T-helper 1 cell treated with Interleukin-12 subunit alpha and Interleukin-12 subunit beta and Interleukin-4 antibody, amounts not matched to agents 30 μg/mL and 1 μg/mL, for 36 hours (primary cell): Measurements from ENCODE around the gene PLA2G5.

Experiments
- H3K27ac Mint-ChIP-seq: one replicate; pipeline ENCODE4 v1.8.0; 2021; ENCODE audit warnings: mild to moderate bottlenecking, mixed read lengths
- H3K27me3 Mint-ChIP-seq: one replicate; pipeline ENCODE4 v1.8.0; 2021; ENCODE audit warnings: low read depth, mixed read lengths
- H3K36me3 Mint-ChIP-seq: one replicate; pipeline ENCODE4 v1.8.0; 2021; ENCODE audit warnings: low read depth, mixed read lengths
- H3K4me1 Mint-ChIP-seq: one replicate; pipeline ENCODE4 v1.8.0; 2021; ENCODE audit warnings: low read depth, mixed read lengths
- H3K4me3 Mint-ChIP-seq: one replicate; pipeline ENCODE4 v1.8.0; 2021; ENCODE audit warnings: mild to moderate bottlenecking, moderate library complexity, mixed read lengths
- H3K9me3 Mint-ChIP-seq: one replicate; pipeline ENCODE4 v1.8.0; 2021; ENCODE audit warnings: mixed read lengths

PLA2G5 gene

GRCh38 chr1:20075345-20075744 lies 5.4 kb downstream of the PLA2G5 start:
- no peaks in the 10 kb centered on the region for H3K36me3 Mint-ChIP-seq
- H3K27ac Mint-ChIP-seq: no peak overlapping the region

GRCh38 chr1:20076223-20076622 lies 6.2 kb downstream of the PLA2G5 start:
- Mint-ChIP-seq H3K27ac (no peak overlapping the region), H3K4me1 (peaks cover 7% of the 10 kb centered on the region), H3K27me3 (peaks cover 43% of the 10 kb centered on the region)

More at GRCh38 chr1:20075345-20075744, 5.4 kb downstream of the PLA2G5 start:
- H3K9me3 Mint-ChIP-seq: no peaks in the 10 kb centered on the region
- no peak overlapping the region for H3K4me3 Mint-ChIP-seq
- peaks cover 3% of the 10 kb centered on the region for H3K4me1 Mint-ChIP-seq
- H3K27me3 Mint-ChIP-seq: peaks cover 38% of the 10 kb centered on the region

GRCh38 chr1:20076710-20077461 lies 6.9 kb downstream of the PLA2G5 start:
- peaks cover 45% of the 10 kb centered on the region for H3K27me3 Mint-ChIP-seq

More at GRCh38 chr1:20076223-20076622, 6.2 kb downstream of the PLA2G5 start:
- Mint-ChIP-seq H3K9me3 (no peaks in the 10 kb centered on the region), H3K36me3 (no peaks in the 10 kb centered on the region), H3K4me3 (no peak overlapping the region)

GRCh38 chr1:20078171-20078651 lies 8.2 kb downstream of the PLA2G5 start:
- Mint-ChIP-seq H3K27me3 (peaks cover 42% of the 10 kb centered on the region), H3K4me3 (no peak overlapping the region), H3K27ac (peak overlapping the region; percentile 22)

More at GRCh38 chr1:20076710-20077461, 6.9 kb downstream of the PLA2G5 start:
- H3K4me3 Mint-ChIP-seq: no peak overlapping the region
- peaks cover 9% of the 10 kb centered on the region for H3K4me1 Mint-ChIP-seq
- H3K36me3 Mint-ChIP-seq: no peaks in the 10 kb centered on the region
- no peak overlapping the region for H3K27ac Mint-ChIP-seq
- no peaks in the 10 kb centered on the region for H3K9me3 Mint-ChIP-seq

GRCh38 chr1:20078711-20079110 lies 8.7 kb downstream of the PLA2G5 start:
- Mint-ChIP-seq H3K4me3 (no peak overlapping the region), H3K27me3 (peaks cover 42% of the 10 kb centered on the region), H3K4me1 (peaks cover 9% of the 10 kb centered on the region), H3K36me3 (no peaks in the 10 kb centered on the region), H3K9me3 (no peaks in the 10 kb centered on the region), H3K27ac (no peak overlapping the region)

More at GRCh38 chr1:20078171-20078651, 8.2 kb downstream of the PLA2G5 start:
- Mint-ChIP-seq H3K4me1 (peaks cover 9% of the 10 kb centered on the region), H3K36me3 (no peaks in the 10 kb centered on the region), H3K9me3 (no peaks in the 10 kb centered on the region)

GRCh38 chr1:20079661-20080305 lies 9.8 kb downstream of the PLA2G5 start:
- Mint-ChIP-seq H3K9me3 (no peaks in the 10 kb centered on the region), H3K27me3 (peaks cover 42% of the 10 kb centered on the region), H3K27ac (no peak overlapping the region), H3K36me3 (no peaks in the 10 kb centered on the region), H3K4me1 (peaks cover 9% of the 10 kb centered on the region), H3K4me3 (no peak overlapping the region)

- Mint-ChIP-seq H3K27me3 (peaks cover 38% of the 10 kb centered on the region), H3K27ac (no peak overlapping the region), H3K36me3 (no peaks in the 10 kb centered on the region), H3K4me3 (no peak overlapping the region), H3K4me1 (peaks cover 9% of the 10 kb centered on the region), H3K9me3 (no peaks in the 10 kb centered on the region)
Observed at GRCh38 chr1:20080441-20081352, 10.7 kb downstream of the PLA2G5 start.

- peaks cover 38% of the 10 kb centered on the region for H3K27me3 Mint-ChIP-seq
- no peak overlapping the region for H3K4me3 Mint-ChIP-seq
- H3K36me3 Mint-ChIP-seq: no peaks in the 10 kb centered on the region
- no peaks in the 10 kb centered on the region for H3K9me3 Mint-ChIP-seq
- peaks cover 9% of the 10 kb centered on the region for H3K4me1 Mint-ChIP-seq
- no peak overlapping the region for H3K27ac Mint-ChIP-seq
Observed at GRCh38 chr1:20081353-20081810, 11.4 kb downstream of the PLA2G5 start.

- Mint-ChIP-seq H3K4me1 (peaks cover 9% of the 10 kb centered on the region), H3K27ac (no peak overlapping the region), H3K9me3 (no peaks in the 10 kb centered on the region), H3K4me3 (no peak overlapping the region), H3K36me3 (no peaks in the 10 kb centered on the region), H3K27me3 (peaks cover 29% of the 10 kb centered on the region)
Observed at GRCh38 chr1:20082772-20083171, 12.8 kb downstream of the PLA2G5 start.

- H3K9me3 Mint-ChIP-seq: no peaks in the 10 kb centered on the region
- H3K4me3 Mint-ChIP-seq: no peak overlapping the region
- peaks cover 23% of the 10 kb centered on the region for H3K27me3 Mint-ChIP-seq
- peaks cover 6% of the 10 kb centered on the region for H3K4me1 Mint-ChIP-seq
- H3K27ac Mint-ChIP-seq: no peak overlapping the region
- no peaks in the 10 kb centered on the region for H3K36me3 Mint-ChIP-seq
Observed at GRCh38 chr1:20083178-20083944, 13.4 kb downstream of the PLA2G5 start.

GRCh38 chr1:20086800-20087199 lies 16.8 kb downstream of the PLA2G5 start:
- Mint-ChIP-seq H3K27me3 (peaks cover 4% of the 10 kb centered on the region), H3K4me1 (no peaks in the 10 kb centered on the region), H3K4me3 (no peak overlapping the region), H3K9me3 (no peaks in the 10 kb centered on the region), H3K36me3 (no peaks in the 10 kb centered on the region), H3K27ac (no peak overlapping the region)

- no peak overlapping the region for H3K27ac Mint-ChIP-seq
- no peaks in the 10 kb centered on the region for H3K9me3 Mint-ChIP-seq
Observed at GRCh38 chr1:20087668-20088067, 17.7 kb downstream of the PLA2G5 start.

GRCh38 chr1:20089328-20090077 lies 19.5 kb downstream of the PLA2G5 start:
- H3K36me3 Mint-ChIP-seq: no peaks in the 10 kb centered on the region

More at GRCh38 chr1:20087668-20088067, 17.7 kb downstream of the PLA2G5 start:
- no peaks in the 10 kb centered on the region for H3K4me1 Mint-ChIP-seq
- H3K27me3 Mint-ChIP-seq: peaks cover 4% of the 10 kb centered on the region
- no peaks in the 10 kb centered on the region for H3K36me3 Mint-ChIP-seq
- no peak overlapping the region for H3K4me3 Mint-ChIP-seq

More at GRCh38 chr1:20089328-20090077, 19.5 kb downstream of the PLA2G5 start:
- Mint-ChIP-seq H3K27ac (no peak overlapping the region), H3K9me3 (no peaks in the 10 kb centered on the region), H3K4me1 (no peaks in the 10 kb centered on the region), H3K4me3 (no peak overlapping the region), H3K27me3 (peaks cover 10% of the 10 kb centered on the region)
